Activated T-helper 1 cell treated with Interleukin-2 at 50 U/mL for 16 hours (primary cell): ENCODE data around the gene APOE.
A peak's percentile ranks its signal among the peaks of the same experiment; 100 is the strongest.
"Not testable (repeated sequence)": the region's sequence is repeated elsewhere in the genome, so short reads cannot be mapped to it uniquely, and the experiment has no call there.

Experiments
- DNase-seq: peaks from one replicate; pipeline ENCODE4 v3.0.0-alpha.2; 2020; ENCODE audit warnings: low read depth

The APOE gene

GRCh38 chr19:44884566-44884965, 21.0 kb upstream of the APOE start:
- no peak for DNase-seq

DNA sequence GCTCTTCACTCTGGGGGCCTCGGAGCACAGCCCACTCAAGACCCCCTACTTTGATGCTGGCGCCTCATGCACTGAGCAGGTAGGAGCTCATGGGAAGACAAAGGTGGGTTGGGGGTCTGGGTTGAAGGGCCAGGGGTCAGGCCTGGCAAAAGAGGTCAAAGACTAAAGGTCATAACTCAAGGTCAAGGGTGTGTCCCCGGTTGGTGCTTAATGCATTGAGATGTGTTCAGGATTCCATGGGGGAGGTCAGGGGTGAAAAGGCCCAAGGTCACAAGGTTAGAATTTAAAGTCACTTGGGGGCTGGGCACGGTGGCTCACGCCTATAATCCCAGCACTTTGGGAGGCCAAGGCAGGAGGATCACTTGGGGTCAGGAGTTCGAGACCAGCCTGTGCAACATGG, 19.5 kb upstream of the APOE start:
- no peak for DNase-seq

- DNase-seq: no peak
Observed at GRCh38 chr19:44887648-44888047, 17.9 kb upstream of the APOE start.

GRCh38 chr19:44888335-44888734, 17.3 kb upstream of the APOE start:
- DNase-seq: not testable (repeated sequence)

GRCh38 chr19:44889830-44890365, 15.7 kb upstream of the APOE start:
- no peak for DNase-seq

DNA sequence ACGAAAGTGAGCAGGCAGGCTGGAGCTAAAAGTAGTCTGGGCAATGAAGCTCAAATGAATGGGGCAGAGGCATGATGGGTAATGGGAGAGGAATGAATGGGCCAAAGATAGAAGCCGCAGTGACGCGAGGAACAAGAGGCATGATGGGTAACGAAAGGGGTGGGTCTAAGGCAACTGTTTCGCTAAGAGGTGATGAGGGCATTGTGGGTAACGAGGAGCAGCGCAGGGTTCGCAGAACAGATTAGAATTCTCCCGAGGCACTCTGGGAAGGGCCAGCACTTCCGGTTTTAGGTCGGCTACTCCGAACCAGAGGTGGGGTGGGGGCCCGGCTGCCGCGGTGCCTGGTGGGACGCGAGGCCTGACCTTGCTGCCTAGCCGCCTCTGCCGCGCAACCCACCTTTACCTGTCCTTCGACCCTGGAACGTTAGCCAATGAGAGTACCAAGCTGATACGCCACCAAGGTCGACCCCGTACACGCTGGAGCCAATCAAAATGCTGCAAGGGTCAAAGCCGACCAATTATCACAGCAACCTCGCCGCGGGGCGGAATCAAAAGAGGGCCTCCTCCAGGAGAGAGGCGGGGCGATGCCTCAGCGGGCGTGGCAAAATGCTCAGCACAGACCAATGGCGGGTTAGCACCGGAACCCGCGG, 15.1 kb upstream of the APOE start:
- no peak for DNase-seq

DNA sequence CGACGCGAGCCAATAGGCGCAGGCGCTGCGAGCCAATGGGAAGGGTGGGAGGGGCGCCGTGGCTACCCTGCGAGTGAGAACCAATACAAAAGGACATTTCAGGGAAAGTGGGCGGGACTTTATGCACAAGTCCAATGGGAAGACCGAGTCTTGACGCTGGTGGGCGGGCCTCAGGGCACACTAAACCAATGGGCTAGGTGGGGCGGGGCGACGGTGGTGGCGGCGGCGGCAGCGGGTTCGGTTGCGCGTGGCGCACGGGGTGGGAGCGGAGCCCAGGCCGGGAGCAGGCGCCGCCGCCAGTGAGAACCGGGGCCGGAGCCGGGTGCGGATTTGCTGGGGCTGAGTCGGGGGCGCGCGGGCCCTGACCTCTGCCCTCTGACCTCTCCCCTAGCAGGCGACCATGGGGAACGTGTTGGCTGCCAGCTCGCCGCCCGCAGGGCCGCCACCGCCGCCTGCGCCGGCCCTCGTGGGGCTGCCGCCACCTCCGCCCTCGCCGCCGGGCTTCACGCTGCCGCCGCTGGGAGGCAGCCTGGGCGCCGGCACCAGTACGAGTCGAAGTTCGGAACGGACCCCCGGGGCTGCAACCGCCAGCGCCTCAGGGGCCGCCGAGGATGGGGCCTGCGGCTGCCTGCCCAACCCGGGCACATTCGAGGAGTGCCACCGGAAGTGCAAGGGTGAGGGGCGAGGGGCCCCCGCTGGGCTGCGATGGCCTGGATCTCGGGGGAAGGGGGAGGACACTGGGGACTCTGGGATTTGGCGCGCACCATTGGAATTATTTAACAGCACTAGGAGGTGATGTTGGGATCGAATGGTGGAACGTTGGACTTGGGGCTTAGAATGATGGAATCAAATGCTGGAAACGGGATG, 14.3 kb upstream of the APOE start, which contains the start of gene TOMM40:
TOMM40 (plus strand) TSS at position 239 of the 867 bp plus-strand sequence; CDS start at position 401, 162 bp downstream.
- peak; percentile 100 for DNase-seq

DNA sequence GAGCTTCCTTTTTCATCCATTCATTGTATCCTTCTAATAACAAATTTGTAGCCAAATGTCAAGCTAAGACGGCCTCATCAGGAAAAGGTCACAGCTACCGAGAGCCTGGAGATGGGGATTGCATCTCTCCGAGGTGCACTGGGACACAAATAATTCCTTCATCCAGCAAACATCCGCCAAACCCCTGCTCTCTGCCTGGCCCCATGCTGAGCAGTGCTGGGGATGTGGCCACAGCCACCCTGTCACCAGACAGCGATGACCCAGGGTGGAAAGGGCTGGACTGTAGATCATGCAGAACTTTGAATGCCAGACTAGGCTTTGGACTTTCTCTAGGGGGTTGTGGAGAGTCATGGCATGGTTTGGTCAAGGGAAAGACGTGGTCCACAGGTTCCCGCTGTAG, 12.7 kb upstream of the APOE start:
- no peak for DNase-seq

DNA sequence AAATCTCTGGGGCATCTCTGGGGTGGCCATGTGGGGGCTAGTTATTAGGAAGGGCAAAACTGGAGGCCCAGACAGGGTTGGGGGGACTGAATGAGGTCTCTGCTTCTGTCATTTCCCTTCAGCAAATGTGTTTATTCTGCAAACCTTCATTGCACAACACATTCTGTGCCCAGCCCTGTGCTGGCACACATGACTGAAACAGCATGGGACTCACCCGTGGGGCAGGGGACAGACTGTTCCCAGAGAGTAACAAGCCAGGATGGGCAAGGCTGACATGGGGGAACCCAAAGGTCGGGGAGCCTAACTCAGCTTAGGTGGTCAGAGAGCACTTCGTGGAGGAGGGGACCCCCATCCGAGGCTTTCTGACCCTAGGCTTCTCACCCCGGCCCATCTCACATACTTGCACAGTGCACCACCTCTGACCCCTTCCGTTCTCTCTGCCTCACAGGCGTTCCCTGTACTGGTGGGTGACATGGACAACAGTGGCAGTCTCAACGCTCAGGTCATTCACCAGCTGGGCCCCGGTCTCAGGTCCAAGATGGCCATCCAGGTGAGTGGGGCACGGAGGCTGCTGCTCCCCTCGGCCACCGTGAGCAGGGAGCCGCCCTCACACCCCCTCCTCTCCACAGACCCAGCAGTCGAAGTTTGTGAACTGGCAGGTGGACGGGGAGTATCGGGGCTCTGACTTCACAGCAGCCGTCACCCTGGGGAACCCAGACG, 12.1 kb upstream of the APOE start:
- DNase-seq: no peak

DNA sequence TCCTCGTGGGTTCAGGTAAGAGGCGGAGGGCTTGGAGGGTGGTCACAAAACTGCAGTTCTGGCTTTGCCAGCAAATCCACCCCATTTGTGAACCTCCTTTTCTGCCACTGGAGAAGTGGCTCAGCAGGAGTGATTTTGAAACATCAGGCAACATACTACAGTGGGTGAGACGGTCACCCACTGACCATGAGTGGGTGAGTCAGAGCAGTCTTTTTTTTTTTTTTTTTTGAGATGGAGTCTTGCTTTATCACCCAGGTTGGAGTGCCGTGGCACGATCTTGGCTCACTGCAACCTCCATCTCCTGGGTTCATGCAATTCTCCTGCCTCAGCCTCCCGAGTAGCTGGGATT, 11.6 kb upstream of the APOE start:
- DNase-seq: no peak

DNA sequence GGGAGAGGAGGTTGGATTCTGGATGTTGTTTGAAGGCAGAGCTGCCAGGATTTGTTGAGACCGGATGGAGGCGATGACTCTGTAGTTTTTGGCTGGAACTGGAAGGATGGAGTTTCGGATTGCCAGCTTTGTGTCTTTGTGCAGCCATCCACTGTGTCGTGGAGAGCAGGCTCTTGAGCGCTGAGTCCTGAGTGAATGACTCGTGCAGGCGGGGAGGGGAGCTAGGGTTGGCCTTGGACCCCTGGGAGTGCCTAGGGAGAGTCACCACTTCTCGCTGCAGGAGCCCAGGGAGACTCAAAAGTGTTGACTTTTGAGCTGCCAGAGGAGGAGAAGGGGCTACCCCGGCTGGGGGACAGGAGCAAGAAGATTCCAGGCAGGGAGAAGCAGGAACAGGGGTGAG, 10.7 kb upstream of the APOE start:
- no peak for DNase-seq

DNA sequence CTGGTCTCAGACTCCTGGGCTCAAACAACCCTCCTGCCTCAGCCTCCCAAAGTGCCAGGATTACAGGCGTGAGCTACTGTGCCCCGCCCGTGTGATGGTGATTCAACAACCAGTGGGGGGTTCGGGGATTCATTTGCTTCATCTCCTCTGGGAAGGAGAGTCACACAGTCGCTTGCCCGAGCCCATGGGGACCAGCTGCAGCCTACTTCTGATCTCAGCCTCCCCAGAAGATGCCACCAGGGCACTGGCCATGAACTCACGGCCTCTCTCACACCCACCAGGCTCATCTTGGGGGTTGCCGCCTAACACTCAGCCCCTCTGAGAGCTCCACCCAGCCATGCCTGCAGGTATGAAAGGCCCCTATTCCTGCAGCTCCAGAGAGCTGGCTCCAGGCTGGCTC, 7.8 kb upstream of the APOE start:
- no peak for DNase-seq

- DNase-seq: no peak
Observed at GRCh38 chr19:44900328-44901244, 5.0 kb upstream of the APOE start.

- DNase-seq: no peak
Observed at GRCh38 chr19:44903216-44903601, 2.4 kb upstream of the APOE start.

GRCh38 chr19:44903602-44904425, 1.8 kb upstream of the APOE start:
- peak; percentile 59 for DNase-seq

GRCh38 chr19:44904426-44904994, 1.1 kb upstream of the APOE start:
- no peak for DNase-seq

DNA sequence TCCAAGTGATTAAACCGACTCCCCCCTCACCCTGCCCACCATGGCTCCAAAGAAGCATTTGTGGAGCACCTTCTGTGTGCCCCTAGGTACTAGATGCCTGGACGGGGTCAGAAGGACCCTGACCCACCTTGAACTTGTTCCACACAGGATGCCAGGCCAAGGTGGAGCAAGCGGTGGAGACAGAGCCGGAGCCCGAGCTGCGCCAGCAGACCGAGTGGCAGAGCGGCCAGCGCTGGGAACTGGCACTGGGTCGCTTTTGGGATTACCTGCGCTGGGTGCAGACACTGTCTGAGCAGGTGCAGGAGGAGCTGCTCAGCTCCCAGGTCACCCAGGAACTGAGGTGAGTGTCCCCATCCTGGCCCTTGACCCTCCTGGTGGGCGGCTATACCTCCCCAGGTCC, 2.0 kb downstream of the APOE start:
- no peak for DNase-seq

GRCh38 chr19:44908074-44908835, 2.7 kb downstream of the APOE start:
- DNase-seq: no peak

- no peak for DNase-seq
Observed at GRCh38 chr19:44908836-44909261, 3.3 kb downstream of the APOE start.

DNA sequence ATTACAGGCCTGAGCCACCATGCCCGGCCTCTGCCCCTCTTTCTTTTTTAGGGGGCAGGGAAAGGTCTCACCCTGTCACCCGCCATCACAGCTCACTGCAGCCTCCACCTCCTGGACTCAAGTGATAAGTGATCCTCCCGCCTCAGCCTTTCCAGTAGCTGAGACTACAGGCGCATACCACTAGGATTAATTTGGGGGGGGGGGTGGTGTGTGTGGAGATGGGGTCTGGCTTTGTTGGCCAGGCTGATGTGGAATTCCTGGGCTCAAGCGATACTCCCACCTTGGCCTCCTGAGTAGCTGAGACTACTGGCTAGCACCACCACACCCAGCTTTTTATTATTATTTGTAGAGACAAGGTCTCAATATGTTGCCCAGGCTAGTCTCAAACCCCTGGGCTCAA, 4.2 kb downstream of the APOE start:
- DNase-seq: no peak
